ENCODE data around the gene WFS1.
A peak's percentile ranks its signal among the peaks of the same experiment; 100 is the strongest.

Gene WFS1, protein sequence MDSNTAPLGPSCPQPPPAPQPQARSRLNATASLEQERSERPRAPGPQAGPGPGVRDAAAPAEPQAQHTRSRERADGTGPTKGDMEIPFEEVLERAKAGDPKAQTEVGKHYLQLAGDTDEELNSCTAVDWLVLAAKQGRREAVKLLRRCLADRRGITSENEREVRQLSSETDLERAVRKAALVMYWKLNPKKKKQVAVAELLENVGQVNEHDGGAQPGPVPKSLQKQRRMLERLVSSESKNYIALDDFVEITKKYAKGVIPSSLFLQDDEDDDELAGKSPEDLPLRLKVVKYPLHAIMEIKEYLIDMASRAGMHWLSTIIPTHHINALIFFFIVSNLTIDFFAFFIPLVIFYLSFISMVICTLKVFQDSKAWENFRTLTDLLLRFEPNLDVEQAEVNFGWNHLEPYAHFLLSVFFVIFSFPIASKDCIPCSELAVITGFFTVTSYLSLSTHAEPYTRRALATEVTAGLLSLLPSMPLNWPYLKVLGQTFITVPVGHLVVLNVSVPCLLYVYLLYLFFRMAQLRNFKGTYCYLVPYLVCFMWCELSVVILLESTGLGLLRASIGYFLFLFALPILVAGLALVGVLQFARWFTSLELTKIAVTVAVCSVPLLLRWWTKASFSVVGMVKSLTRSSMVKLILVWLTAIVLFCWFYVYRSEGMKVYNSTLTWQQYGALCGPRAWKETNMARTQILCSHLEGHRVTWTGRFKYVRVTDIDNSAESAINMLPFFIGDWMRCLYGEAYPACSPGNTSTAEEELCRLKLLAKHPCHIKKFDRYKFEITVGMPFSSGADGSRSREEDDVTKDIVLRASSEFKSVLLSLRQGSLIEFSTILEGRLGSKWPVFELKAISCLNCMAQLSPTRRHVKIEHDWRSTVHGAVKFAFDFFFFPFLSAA

DNA sequence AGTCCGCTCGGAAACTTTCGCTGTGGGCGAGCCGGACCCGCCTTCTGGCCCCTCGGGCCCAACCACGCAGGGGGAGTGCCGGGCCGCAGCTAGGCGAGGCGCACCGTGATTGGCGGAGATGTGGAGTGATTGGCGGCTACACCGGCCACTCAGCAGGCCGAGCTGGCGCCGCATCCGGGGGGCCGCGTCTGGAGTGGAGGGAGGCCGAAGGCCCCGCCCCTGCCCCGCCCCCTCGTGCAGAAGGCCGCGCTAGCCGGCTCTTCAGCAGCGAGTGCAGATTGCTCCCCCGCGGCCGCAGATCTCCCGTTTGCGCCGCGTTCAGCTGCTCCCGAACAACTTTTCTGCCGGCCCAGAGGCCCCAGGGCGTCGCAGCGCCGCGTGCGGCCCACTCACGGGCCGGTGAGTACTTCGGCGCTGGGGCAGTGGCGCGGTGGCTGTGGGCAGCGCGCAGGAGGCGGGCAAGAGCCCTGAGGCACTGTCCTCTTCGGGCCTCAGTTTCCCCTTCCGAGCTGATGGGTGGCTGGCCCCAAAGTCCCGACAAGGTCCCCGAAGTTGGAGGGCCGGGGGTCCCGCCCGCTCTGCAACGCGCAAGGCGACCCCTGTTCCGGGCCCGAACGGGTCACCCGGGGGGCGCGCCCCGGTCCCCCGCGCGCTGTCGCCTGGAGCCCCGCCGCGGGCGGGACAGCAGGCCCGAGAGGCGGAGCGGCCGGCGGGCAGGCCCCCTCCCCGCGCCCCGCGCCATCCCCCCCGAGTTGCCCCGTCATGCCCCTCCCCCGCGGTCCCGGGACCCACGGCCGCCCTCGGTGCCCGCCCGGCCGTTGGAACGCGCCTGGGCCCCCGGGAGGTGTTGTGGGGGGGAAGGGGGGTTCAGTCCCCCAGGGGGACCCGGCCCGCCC, at the start of gene WFS1:
Gene WFS1 (plus strand): TSS at position 235 of the 896 bp plus-strand sequence. CDS start 7,606 bp downstream, outside the sequence.
- peak; percentile 97 for DNase-seq (ENCODE audit: low read depth)

DNA sequence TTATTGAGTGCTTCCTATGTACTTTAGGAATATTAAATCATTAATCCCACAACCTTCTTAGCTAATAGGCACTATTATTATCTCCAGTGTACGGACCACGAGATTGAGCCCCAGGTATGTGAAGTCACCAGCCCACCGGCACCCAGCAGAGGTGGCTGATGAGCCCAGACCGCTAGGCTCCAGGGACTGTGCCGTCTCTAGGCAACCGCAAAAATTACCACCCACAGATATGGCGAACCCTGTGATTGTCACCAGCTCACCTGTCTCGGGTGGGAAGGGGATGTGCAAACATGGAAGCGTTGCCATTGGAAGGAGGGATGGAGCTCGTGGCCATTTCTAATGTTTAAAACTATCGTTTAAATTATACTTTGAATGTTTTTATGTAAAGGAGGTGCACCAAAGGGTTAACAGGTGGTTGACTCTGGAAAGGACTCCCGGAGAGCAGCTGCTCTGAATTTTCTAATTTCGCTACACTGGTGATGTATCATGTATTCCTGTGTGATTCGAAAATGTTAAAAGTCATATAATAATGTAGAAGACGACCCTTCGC, 48.3 kb upstream of the WFS1 start:
- no peak for DNase-seq (ENCODE audit: low read depth)

DNA sequence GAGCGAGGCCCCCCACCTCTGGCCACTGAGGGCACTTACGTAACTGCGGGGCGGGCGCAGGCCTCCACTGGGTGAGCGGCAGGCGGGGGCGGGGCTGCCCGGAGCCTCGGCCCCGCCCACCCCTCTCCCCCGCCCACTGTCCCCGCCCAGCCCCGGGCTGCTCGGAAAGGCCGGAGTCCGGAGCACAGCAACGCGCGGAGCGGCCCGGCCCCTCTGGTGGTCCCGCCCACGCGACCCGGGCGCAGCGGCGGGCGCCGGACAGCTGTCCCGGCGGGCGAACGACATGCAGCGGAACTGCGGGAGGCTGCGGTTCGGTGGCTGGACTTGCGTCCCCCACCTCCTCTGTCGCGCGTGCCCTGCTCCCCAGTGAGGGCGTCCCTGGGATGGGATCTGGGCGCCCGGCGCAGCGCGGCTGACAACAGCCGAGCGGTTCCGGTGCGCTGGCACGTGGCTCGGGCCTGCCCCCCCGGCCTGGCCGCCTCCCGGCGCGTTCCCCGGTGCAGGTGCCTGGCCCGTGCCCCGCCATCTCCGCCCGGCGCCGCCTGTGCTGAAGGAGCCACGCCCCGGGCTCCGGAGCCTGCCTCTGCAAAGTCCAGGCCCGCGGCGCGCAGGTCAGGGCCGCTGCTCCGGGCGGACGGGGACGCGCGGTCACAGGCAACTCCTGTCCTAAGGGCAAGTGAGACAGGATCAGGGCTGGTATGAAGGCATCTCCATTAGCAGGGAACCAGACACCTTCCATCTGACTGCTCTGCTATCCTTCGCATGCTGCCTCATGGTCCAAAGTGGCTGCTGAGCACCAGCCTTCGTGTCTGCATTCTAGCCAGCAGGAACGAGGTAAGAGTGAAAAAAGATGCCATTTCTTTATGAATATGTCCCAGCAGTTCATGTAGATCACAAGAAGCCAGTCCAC, 47.5 kb upstream of the WFS1 start:
- no peak for DNase-seq (ENCODE audit: low read depth)

DNA sequence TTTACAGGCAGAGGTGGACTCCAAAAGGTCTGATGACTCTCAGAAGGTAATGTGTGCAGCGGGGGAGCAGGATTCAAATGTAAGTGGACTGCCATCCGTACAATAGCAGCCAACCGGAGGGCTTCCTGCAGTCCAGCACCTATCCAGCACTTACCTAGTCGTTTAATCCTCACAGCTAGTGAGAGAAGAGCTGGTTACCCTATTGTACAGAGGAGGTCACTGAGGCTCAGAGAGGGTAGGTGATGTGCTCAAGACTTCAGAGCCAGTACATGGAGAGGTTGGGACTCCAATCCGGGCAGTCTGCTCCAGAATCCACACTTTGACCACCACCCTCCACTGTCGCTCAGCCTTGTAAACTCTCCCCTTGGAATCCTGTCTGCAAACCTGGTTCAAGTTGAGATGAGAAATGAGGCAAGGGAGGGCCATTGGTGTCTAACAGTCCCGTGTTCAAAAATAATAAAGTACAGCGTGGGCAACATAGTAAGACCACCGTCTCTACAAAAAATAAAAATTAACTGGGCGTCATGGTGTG, 46.8 kb upstream of the WFS1 start:
- no peak for DNase-seq (ENCODE audit: low read depth)

DNA sequence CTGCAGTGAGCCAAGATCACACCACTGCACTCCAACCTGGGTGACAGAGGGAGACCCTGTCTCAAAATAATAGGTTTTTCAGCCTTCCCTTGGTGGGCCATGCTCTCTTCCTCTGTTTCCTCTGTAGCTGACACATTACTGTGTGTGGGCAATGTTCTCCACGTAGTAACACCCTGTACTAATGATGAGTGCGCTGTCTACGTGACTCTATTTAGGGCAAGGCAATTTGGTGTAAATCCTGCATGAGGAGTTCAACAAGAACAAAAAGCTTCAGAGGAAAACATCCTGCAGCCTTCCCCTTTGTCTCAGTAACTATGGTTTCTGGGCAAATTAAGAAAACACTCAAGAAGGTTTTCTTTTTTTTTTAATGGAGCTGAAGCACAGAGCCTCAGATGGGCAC, 44.9 kb upstream of the WFS1 start:
- DNase-seq (ENCODE audit: low read depth): no peak

DNA sequence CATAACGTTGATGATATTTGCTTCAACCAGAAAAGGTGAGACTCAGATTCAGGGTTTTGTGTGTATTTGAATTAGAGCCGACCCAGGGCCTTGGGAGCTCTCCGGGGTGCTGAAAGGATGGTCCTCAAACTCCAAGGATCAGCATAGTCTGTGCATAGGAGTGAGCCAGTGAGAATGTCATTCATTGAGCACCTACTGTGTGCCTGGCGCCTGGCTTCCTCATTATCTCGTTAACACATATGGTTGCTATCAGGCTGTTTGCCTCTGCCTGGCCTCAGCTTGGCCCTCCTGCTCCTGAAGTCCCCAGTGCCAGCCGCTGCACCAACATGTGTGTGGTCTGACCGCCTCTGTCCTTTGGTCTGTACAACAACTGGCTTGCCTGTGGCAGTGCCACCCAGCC, 44.2 kb upstream of the WFS1 start:
- DNase-seq (ENCODE audit: low read depth): peak; percentile 27

DNA sequence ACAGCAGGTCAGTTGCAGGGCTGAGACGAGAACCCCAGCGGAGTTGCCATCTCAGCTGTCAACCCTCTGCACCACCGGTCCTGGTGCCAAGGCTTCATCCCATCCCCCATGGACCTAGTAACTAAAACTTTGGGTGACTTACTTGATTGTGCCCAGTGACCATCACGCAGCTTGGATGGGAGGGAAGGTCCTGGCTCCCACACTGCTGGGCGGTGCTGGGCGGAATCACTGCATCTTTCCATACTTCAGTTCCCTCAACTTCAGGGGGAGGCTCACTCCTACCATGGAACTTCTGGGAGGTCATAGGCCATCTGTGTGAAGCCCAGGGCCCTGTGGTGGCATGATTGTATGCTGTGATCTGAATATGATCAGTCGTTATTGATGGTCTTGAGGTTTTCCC, 43.1 kb upstream of the WFS1 start:
- DNase-seq (ENCODE audit: low read depth): no peak

DNA sequence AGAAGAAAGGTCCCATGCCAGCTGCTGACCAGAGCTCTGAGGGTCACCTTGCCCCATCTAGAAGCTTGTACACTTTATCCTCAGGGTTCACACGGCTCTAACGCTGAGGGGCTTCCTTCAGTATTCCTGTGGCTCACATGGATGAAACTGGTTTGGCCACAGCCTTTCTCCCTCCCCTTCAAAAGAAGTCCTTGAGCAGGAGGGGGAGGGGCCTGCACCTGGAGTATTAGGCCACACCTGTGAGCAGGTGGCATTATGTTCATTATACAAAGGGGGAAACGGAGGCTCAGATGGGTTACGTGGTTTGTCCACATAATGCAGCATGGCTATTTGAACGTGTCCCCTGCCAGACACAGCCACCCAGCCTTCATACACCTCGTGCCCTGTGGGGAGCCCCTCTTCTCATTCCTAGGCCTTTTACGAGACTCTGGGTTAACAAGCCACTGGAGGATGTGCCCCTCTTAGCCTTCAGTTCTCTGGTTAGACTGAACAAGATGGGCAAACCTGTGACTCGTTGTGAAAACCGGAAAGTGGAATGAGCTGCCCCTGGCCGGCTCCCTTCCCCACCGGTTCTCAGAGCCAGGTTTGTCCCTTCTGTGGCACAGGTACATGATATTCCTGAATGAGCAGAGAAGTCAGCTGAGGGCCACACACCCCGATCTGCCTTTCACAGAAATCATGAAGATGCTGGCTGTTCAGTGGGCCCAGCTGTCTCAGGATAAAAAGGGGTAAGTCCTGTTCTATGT, 42.1 kb upstream of the WFS1 start:
- DNase-seq (ENCODE audit: low read depth): no peak

DNA sequence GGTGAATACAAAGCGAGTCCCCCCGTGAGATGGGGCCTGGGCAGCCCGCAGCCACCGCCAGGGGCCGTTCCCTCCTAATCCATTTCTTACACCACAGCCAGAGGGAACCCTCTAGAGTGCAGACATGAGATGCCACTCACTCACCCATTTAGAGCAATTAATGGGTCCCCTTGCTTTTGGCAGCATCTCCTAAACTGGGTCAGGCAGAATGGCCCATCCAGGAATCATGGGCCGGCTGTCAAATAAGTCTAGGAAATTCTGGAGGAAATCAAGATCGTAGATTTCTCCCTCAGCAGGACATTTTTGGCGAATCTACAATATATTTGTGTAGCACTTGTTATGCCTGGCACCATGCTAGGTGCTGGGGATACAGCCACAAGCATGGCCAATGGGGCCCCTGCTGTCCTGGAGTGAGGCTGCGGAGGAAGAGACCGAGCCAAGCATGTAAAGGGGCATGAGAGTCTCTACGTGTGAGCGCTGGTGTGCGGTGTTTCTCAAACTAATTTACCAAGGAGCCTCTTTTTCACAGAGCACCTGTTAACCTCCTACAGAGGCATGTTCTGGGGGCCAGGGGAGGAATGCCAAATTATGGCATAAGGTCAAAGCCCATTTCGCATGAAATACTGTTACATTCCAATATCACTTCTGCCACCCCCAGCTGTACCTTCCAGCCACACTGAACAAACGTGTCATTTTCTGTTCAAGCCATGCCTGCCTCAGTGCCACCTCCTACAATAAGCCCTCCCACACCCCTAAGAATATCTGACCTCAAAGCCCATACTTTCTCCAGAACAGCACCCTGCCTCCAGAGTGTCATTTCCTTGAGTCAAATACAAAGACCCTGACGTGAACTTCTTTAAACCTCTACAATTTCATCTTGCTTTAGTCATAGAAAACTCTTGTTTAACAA, 41.2 kb upstream of the WFS1 start:
- DNase-seq (ENCODE audit: low read depth): no peak

DNA sequence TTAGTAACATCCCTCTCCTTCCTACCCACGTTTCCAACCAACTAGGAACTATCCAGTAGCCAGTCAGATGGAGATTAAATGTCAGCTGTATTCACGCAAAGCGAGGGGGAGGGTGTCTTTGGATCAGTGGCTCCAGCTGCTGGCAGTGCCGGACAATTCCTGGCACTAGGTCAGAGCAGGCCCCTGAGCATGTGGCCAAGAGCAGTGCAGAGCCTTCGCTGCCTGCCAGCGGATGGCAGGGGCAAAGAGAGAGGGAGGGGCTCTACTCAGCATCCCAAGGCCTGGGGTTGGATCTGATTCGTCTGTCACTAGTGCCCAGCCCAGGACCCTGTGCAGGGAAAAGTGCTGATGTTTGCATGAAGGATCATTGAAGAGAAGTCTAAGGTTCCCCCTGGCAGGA, 40.6 kb upstream of the WFS1 start:
- no peak for DNase-seq (ENCODE audit: low read depth)

DNA sequence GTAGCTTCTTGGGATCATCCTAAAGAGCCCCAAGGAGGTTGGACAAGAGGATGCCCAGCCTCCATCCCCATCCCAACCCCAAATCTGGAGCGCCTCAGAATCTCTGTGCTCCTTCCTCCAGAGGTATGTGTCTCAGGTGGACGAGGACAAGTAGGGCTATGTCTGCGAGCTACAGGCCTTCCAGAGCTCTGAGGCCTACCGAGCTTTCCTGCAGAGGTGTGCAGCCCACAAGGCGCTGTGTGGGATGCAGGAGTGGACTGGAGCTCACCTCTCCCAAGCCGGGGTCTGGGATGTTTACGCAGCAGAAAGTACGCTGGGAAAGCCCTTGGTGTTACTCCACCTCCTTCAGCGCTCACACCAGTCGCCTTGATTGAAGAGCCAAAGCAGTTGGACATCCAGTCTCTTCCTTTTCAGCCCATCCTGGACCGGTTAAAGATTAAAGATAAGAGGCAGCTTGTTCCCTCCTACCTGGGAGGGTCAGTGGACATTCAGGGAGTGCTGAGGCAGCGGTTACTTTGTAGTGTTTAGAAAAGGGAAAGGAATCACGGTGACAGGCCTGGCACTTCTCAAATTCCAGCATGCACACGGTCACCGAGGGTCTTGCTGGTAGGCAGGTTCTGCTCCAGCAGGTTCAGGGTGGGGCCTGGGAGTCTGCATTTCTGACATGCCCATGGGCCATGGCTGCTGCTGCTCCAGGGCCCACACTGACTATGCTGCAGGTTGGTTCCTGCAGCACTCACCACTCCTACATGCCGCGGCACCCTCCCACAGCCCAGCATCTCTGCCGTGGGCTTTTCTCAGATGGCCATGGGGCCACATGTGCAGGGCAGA, 39.8 kb upstream of the WFS1 start:
- DNase-seq (ENCODE audit: low read depth): no peak

DNA sequence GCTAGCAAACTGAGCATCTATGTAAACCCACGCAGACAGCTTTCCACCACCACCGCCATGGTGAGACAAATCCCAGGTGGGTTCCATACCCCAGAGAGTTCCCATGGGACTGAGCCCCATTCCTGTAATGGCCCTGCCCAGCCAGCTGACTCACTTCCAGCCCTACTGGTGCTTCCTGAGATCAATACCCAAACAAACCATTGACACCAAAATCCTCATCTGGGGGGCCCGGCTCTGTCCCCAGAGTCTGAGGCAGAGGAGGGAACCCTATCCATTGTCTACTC, 39.2 kb upstream of the WFS1 start:
- no peak for DNase-seq (ENCODE audit: low read depth)

DNA sequence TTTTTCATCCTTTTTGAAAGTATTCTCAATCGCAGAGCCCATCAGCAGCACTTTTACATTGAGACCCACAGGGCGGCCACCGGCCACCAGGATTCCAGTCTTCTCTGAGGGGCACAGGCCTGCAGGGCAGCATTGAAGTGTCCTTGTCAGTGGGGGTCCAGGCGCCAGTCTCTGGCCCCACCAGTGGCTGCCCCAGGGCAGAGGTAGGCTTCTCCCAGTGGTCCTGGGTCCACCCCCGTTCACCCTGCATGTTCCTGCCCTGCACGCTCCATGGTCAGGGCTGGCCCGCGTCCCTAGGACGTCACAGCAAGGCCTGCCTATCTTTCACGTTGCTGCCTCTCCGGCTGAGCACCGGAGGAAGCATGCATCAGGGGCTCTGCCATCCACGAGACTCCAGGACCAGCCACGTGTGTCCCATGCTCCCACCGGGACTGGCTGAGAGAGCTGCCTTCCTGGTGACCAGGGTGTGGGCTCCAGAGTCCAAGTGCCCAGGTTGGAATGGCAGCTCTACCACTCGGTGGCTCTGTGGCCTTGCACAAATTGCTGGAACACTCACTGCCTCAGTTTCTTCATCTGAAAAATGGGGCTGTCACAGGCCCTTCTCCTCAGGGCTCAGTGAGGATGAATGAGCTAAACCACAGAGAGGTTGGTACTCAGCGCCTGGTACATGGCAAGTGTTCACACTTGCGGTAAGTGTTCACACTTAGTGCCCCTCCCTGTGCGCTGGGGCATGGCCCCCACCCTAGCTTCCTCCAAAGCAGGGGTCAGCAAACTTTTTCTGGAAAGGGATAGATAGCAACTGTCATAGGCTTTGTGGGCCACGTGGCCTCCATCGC, 38.6 kb upstream of the WFS1 start:
- DNase-seq (ENCODE audit: low read depth): no peak

DNA sequence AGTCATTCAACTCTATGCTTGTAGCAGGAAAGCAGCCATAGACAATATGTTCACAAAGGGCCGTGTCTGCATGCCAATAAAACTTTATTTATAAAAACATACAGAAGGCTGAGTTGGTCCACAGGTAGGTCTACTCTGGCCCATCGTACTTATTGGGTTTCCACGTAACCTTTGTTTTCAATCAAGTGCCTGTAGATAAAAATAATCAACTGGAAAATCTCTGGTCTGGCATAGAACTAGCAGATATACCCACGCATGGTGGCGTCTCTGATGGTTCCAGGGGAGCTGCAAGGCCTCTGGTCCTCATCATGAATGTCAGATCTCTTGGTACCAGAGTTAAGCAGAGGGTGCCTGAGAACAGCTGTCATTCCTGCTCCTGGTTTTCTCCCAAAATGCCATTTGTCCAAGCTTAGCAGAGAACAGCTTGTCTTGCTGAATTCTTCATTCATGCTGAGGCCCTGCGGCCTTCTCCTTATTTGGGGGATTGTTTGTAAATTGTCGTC, 37.9 kb upstream of the WFS1 start:
- no peak for DNase-seq (ENCODE audit: low read depth)

DNA sequence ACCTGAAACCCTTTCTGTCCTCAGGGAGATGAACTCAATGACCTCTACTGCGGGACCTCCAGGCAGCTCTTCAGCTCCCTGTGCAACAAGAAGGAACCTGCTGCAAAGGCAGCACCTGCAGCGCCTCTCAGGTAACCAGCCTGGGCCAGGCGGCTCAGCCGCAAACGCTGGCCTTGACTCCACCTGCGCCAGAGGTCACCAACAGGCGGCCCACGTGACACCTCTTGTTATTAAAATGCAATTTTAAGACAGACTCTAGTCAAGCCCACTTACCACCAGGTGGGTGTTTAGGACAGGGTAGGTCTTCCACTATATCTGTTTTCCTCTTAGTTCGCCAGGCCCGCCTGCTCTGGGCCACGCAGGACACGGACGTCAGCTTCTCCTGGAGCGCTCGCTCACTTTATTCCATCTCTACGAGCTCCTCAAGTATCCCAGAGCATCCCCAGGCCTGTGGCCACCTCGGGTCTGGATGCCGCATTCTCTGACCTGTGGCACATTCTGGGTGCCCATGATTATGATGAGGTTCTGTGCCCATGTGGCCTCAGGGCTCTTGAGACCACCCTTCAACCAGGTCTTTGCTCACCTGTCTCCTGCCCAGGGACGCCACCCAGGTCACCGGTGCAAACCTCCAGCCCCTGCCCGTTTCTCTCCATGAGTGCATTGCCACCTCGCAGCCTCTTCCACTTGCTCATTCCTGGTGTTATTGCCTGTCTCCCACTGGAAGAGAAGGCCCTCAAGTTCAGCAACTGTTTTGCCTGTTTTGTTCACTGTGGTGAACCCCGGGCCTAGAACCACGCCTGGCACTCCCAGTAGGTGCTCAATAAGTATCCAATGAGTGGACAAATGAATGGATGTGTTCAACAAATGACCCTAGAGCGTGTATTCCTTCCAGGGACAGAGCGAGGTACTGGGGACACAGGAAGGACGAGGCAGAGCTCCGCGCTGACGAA, 36.5 kb upstream of the WFS1 start:
- no peak for DNase-seq (ENCODE audit: low read depth)

DNA sequence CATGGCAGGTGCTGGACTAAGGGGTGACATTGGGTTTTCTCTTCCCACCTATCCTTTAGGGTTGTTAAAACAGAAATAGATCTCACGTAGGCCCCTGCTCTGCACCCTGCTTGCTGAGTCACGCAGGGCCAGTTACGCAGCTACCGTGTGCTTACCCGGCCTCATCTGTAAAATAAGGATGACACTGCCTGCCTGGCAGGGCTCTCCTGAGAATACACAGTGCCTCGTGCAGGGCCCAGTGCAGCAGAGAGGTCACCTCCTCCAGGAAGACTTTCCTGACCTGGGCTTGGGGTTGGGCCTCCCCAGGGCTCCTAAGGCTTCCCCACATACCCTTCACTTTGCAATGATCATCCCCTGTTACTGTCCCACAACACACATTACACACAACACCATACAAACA, 35.7 kb upstream of the WFS1 start:
- DNase-seq (ENCODE audit: low read depth): no peak
